IMR-90 (cell line): ENCODE data around the gene KPNA1. TPM values are rescaled to one million over a fixed set of nuclear protein-coding genes. Genes with fewer than 3 reads are reported as not detected.

Source experiments
- ATAC-seq: fragments of 200-7000 bp; cut with Tn5 transposase; 2 replicates; pipeline ENCODE4 v1.9.1; 2020; ENCODE audit warnings: low read depth, mild to moderate bottlenecking, moderate library complexity
- BruUV-seq: library from RNA; stranded (reverse); fragments of 400-500 nt; replicated peaks from 2 replicates; lab custom pipeline; 2021; lab: Mats Ljungman, UMichigan
- CTCF ChIA-PET: fragments of 300-600 bp; formaldehyde crosslinking; extraction: SDS; loops from one replicate; lab custom pipeline; 2021; ENCODE audit warnings: antibody characterized with exemption; lab: Yijun Ruan, JAX
- POLR2A ChIA-PET: fragments of 300-600 bp; sonication (Branson Sonifier 250); formaldehyde crosslinking; loops from one replicate; lab custom pipeline; 2022; ENCODE audit warnings: antibody characterized with exemption; ENCODE audit not compliant: unreplicated experiment; lab: Charles Lee
- DNase-seq: peaks from one replicate; pipeline ENCODE4 v3.0.0; 2013
- H2AFZ ChIP-seq: replicated peaks from 2 replicates; pipeline ENCODE3; 2013; ENCODE audit warnings: low read length, mild to moderate bottlenecking; ENCODE audit not compliant: poor library complexity
- H2AK5ac ChIP-seq: 2 replicates; pipeline ENCODE4 v1.6.1; 2013; ENCODE audit warnings: low read depth, low read length, inconsistent platforms
- H2AK9ac ChIP-seq: replicated peaks from 2 replicates; pipeline ENCODE3; 2013; ENCODE audit warnings: mild to moderate bottlenecking, low read depth, low read length, moderate library complexity; ENCODE audit not compliant: poor library complexity
- H2BK120ac ChIP-seq: 2 replicates; pipeline ENCODE4 v1.6.1; 2013; ENCODE audit warnings: low read depth, low read length, inconsistent platforms
- H2BK15ac ChIP-seq: 3 replicates; pipeline ENCODE4 v1.6.1; 2013; ENCODE audit warnings: low read depth, low read length, inconsistent platforms
- H2BK20ac ChIP-seq: 2 replicates; pipeline ENCODE4 v1.6.1; 2013; ENCODE audit warnings: low read depth, mild to moderate bottlenecking, inconsistent platforms, low read length, moderate library complexity
- H2BK5ac ChIP-seq: 2 replicates; pipeline ENCODE4 v1.6.1; 2013; ENCODE audit warnings: mild to moderate bottlenecking, low read depth, low read length, inconsistent platforms; ENCODE audit not compliant: poor library complexity, severe bottlenecking
- H3K14ac ChIP-seq: replicated peaks from 2 replicates; pipeline ENCODE4 v1.6.1; 2013; ENCODE audit warnings: low read depth, low read length, inconsistent platforms
- H3K18ac ChIP-seq: 2 replicates; pipeline ENCODE4 v1.6.1; 2013; ENCODE audit warnings: low read depth, low read length, control low read depth
- H3K23ac ChIP-seq: 2 replicates; pipeline ENCODE4 v1.6.1; 2013; ENCODE audit warnings: low read depth, low read length, inconsistent platforms
- H3K27ac ChIP-seq: 2 replicates; pipeline ENCODE4 v1.5.1; 2013; ENCODE audit warnings: mild to moderate bottlenecking, control low read depth, low read length; ENCODE audit not compliant: insufficient read depth
- H3K27me3 ChIP-seq: 2 replicates; pipeline ENCODE4 v1.6.1; 2013; ENCODE audit warnings: low read length; ENCODE audit not compliant: control insufficient read depth, insufficient read depth
- H3K36me3 ChIP-seq: 2 replicates; pipeline ENCODE4 v1.6.1; 2013; ENCODE audit warnings: low read length, mixed read lengths; ENCODE audit not compliant: control insufficient read depth, insufficient read depth
- H3K4ac ChIP-seq: 2 replicates; pipeline ENCODE4 v1.6.1; 2013; ENCODE audit warnings: low read depth, low read length, inconsistent platforms
- H3K4me1 ChIP-seq: 2 replicates; pipeline ENCODE4 v1.6.1; 2013; ENCODE audit warnings: low read length, mixed read lengths; ENCODE audit not compliant: control insufficient read depth, insufficient read depth
- H3K4me2 ChIP-seq: 2 replicates; pipeline ENCODE4 v1.6.1; 2013; ENCODE audit warnings: low read depth, mild to moderate bottlenecking, control low read depth, low read length, moderate library complexity
- H3K4me3 ChIP-seq: 2 replicates; pipeline ENCODE4 v1.5.1; 2013; ENCODE audit warnings: low read depth, mild to moderate bottlenecking, control low read depth, low read length, moderate library complexity; ENCODE audit not compliant: insufficient read depth
- H3K56ac ChIP-seq: 2 replicates; pipeline ENCODE4 v1.6.1; 2013; ENCODE audit warnings: low read length, inconsistent platforms; ENCODE audit not compliant: insufficient read depth; ENCODE audit errors: extremely low read depth
- H3K79me1 ChIP-seq, 2 experiments: 2 replicates each; pipeline ENCODE4 v1.6.1; 2013; ENCODE audit warnings: low read length in 2 of 2, inconsistent platforms in 1 of 2, low read depth in 1 of 2
- H3K9ac ChIP-seq: 2 replicates; pipeline ENCODE4 v1.6.1; 2013; ENCODE audit warnings: low read depth, low read length, control low read depth
- H3K9me1 ChIP-seq: 2 replicates; pipeline ENCODE4 v1.6.1; 2013; ENCODE audit warnings: low read length, inconsistent platforms; ENCODE audit not compliant: insufficient read depth
- H3K9me3 ChIP-seq: 2 replicates; pipeline ENCODE4 v1.6.1; 2013; ENCODE audit warnings: low read length; ENCODE audit not compliant: control insufficient read depth, insufficient read depth
- H4K20me1 ChIP-seq: 2 replicates; pipeline ENCODE4 v1.6.1; 2013; ENCODE audit warnings: low read length, inconsistent platforms; ENCODE audit not compliant: insufficient read depth
- H4K5ac ChIP-seq: 2 replicates; pipeline ENCODE4 v1.6.1; 2013; ENCODE audit warnings: mild to moderate bottlenecking, low read depth, low read length, control low read depth
- H4K8ac ChIP-seq, 2 experiments: 2 replicates each; pipeline ENCODE4 v1.6.1; 2013; ENCODE audit warnings: low read depth in 2 of 2, low read length in 2 of 2, control low read depth in 1 of 2, inconsistent platforms in 1 of 2
- H4K91ac ChIP-seq: 2 replicates; pipeline ENCODE4 v1.6.1; 2013; ENCODE audit warnings: low read depth, low read length, inconsistent platforms; ENCODE audit not compliant: insufficient read depth
- MAFK ChIP-seq: IDR thresholded peaks from 2 replicates; pipeline ENCODE4 v1.6.1; 2012; ENCODE audit warnings: low read depth, low read length, improper control_type of control experiment
- RAD21 ChIP-seq: IDR thresholded peaks from 2 replicates; pipeline ENCODE4 v1.6.1; 2012; ENCODE audit warnings: low read length, improper control_type of control experiment
- WGBS, 2 experiments: methylation state at CpG; one replicate each; pipeline versions ENCODE4 v1.1.5 to v1.1.7; 2013; ENCODE audit warnings: missing lambda C conversion rate in 2 of 2; ENCODE audit not compliant: insufficient read length in 1 of 2; ENCODE audit errors: extremely low coverage in 2 of 2; 5-methylcytosine and 5-hydroxymethylcytosine counted together
- dilution Hi-C: fragments of 300-500 bp; cut with HindIII; formaldehyde crosslinking; loops from one replicate; pipeline ENCODE4 v1.14.3; 2018; ENCODE audit warnings: low sequenced_read_pairs; ENCODE audit not compliant: unreplicated experiment
- in situ Hi-C: fragments of 300-500 bp; cut with MboI; formaldehyde crosslinking; loops from 3 replicates; pipeline ENCODE4 v1.14.3; 2019; ENCODE audit warnings: low sequenced_read_pairs, inconsistent platforms, mixed read lengths
- intact Hi-C: fragments of 100-400 bp; cut with micrococcal nuclease; formaldehyde crosslinking; loops from 2 replicates; pipeline ENCODE4 v1.10.0; 2022
- polyA plus RNA-seq, 3 experiments: library from polyadenylated mRNA; depleted of rRNA; stranded (reverse); fragments of >200 nt; gene quantifications; 2 replicates each; pipeline ENCODE4 v1.2.3, GENCODE V29; 2012; ENCODE audit warnings: low replicate concordance in 1 of 3
- total RNA-seq: library from RNA; depleted of rRNA; stranded (reverse); fragments of >200 nt; gene quantifications from 2 replicates; pipeline ENCODE4 v1.2.3, GENCODE V29; 2012

The KPNA1 gene
- total and polyA plus RNA-seq, 2 of the 4 experiments (the other 2 are of a cell fraction), result 30.6 to 112 TPM

DNA sequence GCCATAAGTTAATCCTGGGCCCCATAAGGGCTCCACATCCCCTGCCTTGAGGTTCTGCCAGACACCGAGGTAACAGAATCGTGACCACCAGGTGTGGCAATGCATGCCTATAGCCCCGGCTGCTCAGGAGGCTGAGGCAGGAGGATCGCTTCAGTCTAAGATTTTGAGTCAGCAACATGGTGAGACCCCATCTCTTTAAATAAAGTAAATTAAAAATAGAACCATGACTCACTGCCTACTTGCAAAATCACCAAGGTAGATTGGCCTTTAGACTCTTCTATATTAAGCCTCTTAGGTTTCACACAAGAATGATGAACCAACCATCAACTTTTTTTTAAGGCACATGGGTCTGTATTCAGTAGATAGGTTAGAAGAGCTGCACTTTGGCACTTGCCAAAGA lies 108.5 kb downstream of the KPNA1 start:
- Histone ChIP-seq H4K20me1 (no peaks in the 10 kb centered on the region), H2AK5ac (no peak overlapping the region), H2BK120ac (no peak overlapping the region), H3K56ac (no peak overlapping the region), H3K79me1 (peaks cover 3% of the 10 kb centered on the region in 2 experiments; a peak in 3 of 4 replicates), H3K9me3 (no peaks in the 10 kb centered on the region), H3K23ac (no peak overlapping the region), H4K5ac (no peak overlapping the region), H3K4ac (no peak overlapping the region), H2BK20ac (no peak overlapping the region), H3K27ac (no peak overlapping the region), H3K14ac (no peak overlapping the region), H4K8ac (no peak overlapping the region), H3K27me3 (no peaks in the 10 kb centered on the region), H3K4me2 (no peak overlapping the region), H2BK5ac (no peak overlapping the region), H2BK15ac (no peak overlapping the region), H2AK9ac (no peak overlapping the region), H3K4me3 (no peak overlapping the region), H3K4me1 (no peaks in the 10 kb centered on the region), H3K36me3 (peaks cover 17% of the 10 kb centered on the region), H3K9ac (no peak overlapping the region), H3K9me1 (no peaks in the 10 kb centered on the region), H3K18ac (no peak overlapping the region), H2AFZ (no peak overlapping the region), H4K91ac (no peak overlapping the region)
- TF ChIP-seq RAD21, result no peak
- no peak for TF ChIP-seq MAFK
- dilution Hi-C loops, result no loop called here
- intact Hi-C loops, result no loop called here
- ATAC-seq, result no peak
- in situ Hi-C loops, result no loop called here
- no TSS peak for BruUV-seq
- no peak for DNase-seq
- 100% methylated on average over 2 of the region's 4 CpGs; no CpG with 5 or more reads in 1 of the 2 experiments for WGBS, 2 experiments
- ChIA-PET POLR2A (no interaction called here), CTCF (no interaction called here)
